Stimulated activated CD8-positive, alpha-beta memory T cell treated with anti-CD3 and anti-CD28 coated beads, Interleukin-15, amount 100 ng/mL, for 1 hour (primary cell): Measurements from ENCODE around the gene FAM47E.
"Not testable (repeated sequence)": the region's sequence is repeated elsewhere in the genome, so short reads cannot be mapped to it uniquely, and the experiment has no call there.

Source experiments
- DNase-seq: peaks from one replicate; pipeline ENCODE4 v3.0.0-alpha.2; 2020; ENCODE audit warnings: low read depth

The FAM47E gene

DNA sequence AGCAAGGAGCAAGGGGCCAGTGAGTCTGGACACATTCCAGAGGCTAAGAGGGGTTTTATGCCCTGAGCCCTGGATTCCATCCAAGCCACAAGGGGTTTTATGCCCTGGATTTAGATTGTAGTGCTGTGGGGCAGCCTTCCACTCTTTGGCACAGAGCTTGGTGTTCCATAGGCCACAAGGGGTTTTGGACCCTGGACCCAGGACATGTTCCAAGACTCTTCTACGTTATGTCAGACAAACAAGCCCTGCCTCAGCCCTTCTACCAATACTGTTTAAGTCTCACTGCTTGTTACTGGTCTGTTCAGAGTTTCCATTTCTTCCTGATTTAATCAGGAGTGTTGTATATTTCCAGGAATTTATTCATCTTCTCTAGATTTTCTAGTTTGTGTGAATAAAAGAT is 25.1 kb upstream of the FAM47E start:
- no peak for DNase-seq

DNA sequence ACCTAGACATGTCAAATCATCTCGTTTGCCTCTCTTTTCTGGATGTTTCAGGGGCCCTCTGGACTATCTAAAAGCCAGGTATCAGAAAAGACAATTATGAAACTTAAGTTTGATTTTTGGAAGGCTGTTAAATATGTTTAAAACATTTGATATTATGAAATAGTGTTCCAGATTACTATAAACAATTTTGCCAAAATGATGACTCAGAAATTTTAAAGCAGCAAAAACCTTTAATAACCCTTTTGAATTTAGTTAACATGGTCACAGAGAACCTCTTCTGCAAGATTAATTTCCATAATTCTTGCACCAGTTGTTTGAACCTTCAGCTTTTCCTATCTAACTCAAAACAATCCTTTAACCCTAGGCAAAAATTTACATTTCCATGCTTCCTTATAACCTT is 18.8 kb upstream of the FAM47E start:
- DNase-seq, result no peak

DNA sequence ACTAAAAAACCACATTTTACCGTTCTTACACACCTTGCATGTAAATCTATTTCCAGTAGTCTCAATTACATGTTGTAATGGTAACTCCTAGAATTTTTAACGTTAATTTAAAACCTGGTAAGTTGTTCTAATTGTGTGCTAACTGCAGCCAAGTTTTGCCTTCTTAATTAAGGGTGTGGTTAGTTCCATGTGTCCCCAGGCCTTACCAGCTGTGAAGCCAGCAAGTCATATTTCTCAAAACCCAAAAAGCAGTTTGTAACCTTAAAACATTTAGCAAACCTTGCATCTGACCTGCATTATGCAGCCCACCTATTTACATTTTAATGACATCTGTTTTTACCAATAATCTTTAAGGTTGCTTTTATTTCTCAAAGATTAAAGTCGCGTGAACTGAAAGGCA is 18.4 kb upstream of the FAM47E start:
- DNase-seq, result no peak

DNA sequence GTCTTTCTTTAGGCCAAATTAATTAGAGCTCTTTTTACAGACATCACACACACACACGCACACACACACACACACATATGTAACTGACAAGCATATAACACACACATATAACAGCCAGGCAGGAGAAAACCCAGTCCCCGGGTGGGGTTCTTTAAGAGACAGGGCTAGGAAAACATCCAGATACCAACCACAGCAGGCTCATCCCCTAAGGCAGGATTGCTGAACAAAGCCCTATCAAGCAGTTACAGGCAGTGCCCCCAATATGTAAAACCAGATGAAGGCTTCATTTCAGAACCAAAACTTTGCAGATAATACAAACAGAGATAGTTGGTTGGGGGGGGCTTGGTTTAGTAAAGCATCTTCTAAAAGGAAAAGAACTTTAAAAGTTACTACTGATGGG is 18.0 kb upstream of the FAM47E start:
- DNase-seq, result no peak

DNA sequence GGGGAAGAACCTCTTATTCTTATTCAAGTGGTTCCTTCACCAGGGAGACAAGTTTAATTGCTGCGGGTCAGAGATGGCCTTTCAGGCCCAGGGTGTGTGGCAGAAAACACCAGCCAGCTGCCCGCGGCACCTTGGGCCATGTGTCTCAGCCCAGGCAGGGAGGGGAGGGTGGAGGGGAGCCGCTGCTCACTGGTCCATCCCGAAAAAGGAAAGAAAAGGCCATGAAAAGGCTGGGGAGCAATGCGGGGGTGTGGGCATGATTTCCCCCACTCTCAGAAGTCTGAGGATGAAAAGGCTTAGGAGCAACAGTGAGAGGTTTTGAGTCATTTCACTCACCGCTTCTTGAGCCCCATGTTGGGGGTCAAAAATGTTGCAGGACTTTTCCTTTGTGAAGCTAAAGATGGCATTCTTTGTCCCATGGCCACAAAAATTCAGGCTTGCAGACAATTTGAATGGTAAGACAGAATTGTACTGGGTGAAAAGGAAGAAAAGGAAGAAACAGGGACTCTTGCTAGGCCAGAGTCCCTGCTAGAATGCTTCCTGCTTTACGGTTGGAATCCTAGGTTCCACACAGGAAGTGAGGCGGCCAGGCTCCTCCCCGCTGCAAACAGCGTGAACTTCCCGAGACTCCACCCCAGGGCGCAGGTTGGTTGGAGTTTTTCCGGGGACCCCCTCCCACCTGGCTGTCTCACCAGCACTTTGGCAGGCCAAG is 17.4 kb upstream of the FAM47E start:
- DNase-seq, result no peak

DNA sequence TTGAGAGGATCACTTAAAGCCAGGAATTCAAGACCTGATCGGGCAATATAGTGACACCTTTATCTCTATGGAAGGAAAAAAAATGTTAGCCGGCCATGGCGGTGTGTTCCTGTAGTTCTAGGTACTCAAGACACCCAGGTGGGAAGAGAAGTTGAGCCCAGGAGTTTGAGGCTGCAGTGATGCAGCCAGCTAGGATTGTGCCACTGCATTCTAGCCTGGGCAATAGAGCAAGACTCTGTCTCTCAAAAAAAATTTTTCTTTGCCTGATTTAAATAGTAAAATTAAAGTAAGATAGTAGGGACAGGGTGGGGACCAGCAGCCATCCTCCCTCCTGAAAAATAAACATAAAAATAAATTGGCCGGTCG is 16.9 kb upstream of the FAM47E start:
- DNase-seq, result no peak

DNA sequence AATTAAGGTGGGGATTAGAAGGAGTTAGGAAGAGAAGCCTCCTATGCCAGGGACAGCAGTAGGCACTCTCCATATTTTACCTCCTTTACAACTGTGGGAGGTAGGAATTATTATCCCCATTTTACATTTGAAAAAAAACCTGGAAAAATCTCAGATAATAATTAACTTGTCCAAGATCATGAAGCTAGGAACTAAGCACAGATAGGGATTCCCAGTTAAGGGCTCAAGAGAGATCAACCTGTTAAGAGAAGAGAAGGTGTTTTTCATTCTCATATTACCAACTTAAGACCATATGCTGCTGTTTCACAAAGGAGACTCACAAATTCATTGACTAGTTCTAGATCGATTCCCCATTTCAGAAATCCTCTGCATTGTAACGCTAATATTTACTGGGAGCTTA is 16.1 kb upstream of the FAM47E start:
- no peak for DNase-seq

DNA sequence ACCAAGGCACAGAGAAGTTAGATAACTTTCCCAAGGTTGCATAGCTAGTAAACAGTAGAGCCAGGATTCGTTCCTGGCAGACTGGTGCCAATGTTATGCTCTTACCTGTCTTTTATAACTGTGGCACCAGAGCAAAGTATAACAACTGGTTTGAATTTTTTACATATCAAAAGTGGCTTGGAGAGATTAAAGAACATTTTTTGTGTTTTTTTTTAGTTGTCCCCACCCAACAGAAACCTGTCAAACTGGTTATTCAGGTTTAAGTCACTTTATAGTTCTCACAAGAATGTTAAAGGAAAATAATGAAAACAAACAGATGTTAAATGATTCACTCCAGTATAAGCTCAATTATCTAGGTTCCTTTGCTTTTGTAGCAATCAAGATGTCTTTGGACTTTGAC is 15.6 kb upstream of the FAM47E start:
- no peak for DNase-seq

DNA sequence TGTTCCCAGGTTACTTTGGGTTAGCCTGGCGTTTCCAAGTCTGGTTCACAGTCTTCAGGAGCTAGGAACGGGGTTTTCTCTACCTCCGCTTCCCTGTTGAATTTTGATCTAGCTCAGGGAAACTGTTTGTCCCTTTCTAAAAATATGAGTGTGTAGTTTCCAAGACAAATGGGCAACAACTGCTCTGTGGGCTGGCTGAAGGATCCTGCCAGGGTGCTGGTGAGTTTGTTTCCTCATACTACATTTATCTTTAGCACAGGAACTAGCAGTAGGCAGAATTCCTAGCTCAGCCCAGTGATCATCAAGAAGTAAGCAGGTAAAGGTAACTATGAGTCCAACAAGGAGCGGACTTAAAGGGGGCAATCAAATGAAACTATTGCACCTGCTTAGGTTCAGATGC is 13.3 kb upstream of the FAM47E start:
- no peak for DNase-seq

DNA sequence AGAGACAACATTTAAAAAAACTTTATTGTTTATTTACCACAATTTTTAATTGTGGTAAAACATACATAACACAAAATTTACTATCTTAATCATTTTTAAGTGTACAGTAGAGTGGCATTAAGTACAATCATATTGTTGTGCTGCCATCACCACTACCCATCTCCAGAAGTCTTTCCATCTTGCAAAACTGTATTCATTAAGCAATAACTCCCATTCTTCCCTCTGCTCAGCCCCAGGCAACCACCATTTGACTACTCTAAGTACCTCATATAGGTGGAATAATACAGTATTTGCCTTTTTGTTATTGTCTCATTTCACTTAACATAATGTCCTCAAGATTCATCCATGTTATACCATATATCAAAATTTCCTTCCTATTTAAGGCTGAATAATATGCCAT is 12.8 kb upstream of the FAM47E start:
- no peak for DNase-seq

DNA sequence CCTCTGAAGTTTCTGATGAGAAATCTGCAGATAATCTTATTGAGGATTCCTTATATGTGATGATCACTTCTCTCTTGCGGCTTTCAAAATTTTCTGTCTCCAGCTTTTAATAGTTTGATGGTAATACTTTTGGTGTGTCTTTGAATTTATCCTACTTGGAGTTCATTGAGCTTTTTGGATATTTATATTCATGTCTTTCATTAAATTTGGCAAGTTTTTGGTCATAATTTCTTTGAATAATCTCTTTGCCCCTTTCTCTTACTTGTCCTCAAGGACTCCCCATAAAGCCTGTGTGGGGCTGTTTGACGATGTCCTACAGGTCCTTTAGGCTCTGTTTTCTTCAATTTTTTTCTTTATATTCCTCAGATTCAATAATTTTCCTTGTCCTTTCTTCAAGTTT is 11.3 kb upstream of the FAM47E start:
- no peak for DNase-seq

DNA sequence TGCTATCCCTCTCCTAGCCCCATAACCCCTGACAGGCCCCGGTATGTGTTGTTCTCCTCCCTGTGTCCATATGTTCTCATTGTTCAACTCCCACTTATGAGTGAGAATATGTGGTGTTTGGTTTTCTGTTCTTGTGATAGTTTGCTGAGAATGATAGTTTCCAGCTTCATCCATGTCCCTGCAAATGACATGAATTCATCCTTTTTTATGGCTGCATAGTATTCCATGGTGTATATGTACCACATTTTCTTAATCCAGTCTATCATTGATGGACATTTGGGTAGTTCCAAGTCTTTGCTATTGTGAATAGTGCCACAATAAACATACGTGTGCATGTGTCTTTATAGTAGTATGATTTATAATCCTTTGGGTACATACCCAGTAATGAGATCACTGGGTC is 7.6 kb upstream of the FAM47E start:
- not testable (repeated sequence) for DNase-seq

DNA sequence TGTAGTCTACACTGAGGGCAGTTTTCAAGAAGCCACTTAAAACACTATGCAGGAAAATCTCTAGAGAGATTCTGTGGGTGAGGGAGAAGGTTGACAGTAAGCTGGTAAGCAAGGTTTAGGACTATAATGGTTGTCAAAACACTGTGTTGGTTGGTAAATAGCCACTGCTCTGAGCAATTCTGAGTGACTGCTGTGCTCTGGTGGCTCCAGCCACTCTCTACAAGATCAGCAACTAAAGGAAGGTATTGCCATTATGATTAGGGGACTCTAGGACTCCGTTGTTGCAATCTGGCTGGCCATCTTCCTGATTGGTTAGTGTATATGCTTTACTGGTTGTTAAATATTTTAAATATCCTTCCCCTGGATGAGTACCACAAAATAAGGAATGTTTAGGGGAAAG is 5.5 kb upstream of the FAM47E start:
- no peak for DNase-seq

DNA sequence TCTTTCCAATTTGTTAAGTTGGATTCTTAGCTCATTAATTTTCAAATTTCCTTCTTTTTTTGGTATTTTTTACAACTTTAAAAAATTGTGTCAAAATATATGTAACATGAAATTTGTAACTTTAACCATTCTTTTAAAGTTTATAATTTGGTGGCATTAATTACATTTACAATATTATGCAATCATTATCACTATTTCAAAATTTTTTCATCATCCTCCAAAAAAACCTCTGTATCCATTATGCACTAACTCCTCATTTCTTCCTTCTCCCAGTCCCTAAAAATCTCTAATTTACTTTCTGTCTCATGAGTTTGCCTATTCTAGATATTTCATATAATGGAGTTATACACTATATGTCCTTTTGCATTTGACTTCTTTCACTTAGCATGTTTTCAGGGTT is 4.7 kb upstream of the FAM47E start:
- no peak for DNase-seq

DNA sequence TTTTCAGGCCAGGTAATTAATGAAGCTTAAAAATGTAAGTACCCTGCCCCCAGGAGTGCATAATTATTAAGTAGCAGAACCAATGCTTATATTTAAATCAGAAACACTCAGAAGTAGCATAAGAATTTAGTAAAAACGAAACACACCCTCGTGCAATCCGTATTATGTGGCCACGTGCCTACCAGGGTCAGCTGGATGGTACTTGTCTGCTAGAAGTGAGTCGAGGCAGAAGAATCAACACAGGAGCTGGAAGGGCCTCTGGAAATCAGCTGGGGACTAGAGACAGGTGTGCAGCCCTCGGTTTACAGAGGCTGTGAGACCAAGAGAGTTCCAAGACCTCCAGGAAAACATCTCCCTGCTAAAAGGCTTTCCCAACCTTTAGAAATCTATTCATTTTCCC is 559 bp upstream of the FAM47E start:
- DNase-seq, result no peak

DNA sequence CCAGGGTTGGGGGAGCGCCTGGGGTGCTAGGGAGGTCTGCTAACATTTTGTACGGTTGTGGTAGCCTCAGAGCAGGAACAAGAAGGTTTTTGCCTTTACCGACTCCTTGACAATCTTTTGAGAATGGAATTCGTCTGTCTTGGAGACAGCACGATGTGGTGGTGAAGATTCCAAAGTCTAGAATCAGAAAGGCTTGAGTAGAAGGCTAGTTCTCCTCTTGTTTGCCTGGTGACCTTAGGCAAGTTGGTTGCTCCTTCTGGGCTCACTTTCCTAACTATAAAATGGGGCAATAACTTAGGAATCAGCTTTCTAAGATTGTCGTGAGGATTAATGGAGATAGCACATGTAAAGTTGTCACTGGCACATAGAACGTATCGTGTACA is 741 bp downstream of the FAM47E start:
- no peak for DNase-seq

DNA sequence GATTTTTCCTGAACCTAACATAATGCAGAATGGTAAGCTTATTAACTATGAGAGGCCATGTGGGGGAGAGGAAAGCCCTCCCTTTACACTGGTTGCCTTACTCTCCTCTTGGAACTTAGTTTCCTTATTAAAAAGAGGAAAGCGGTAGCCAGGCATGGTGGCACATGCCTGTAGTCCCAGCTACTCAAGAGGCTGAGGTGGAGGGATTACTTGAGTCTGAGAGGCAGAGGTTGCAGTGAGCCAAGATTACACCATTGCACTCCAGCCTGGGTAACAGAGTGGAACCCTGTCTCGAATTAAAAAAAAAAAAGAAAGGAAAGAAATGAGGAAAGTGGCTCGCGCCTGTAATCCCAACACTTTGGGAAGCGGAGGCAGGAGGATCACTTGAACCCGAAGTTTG is 2.0 kb downstream of the FAM47E start:
- DNase-seq, result no peak

DNA sequence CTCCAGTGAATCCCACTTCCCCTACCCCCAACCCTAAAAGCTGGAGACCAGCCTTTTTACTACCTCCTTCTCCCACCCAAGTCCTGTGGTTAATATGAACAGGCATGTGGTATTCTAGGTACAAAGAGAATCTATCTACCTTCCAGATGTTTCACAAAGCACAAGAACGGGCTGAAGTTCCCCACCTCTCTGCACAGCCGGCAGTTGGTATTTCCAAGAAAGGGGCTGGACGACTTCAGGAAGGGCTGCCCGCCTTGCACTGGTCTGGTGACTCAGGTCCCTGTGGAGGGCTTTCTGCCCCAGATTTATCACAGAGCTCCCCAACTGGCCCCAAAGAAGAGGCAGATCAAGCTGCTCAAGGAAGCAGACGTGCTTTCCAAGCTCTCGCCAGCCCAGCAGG is 4.5 kb downstream of the FAM47E start:
- no peak for DNase-seq

DNA sequence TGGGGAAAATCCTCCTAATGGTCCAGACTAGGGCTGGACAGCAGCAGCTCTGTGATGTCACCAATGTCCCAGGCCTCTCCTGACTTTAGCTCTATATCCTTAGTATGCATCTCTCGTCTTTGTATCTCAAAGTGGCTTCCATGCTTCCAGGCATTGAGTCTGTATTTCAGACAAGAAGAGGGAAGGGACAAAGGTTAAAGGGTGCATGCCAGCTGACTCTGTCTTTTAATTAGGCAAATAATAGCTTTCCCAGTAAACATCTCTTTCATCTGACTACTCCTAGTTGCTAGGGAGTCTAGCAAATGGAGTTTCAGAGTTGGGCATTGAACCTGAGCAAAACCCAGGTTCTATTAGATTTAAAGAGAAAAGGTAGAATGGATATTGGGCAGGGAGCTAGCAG is 5.4 kb downstream of the FAM47E start:
- DNase-seq, result no peak

DNA sequence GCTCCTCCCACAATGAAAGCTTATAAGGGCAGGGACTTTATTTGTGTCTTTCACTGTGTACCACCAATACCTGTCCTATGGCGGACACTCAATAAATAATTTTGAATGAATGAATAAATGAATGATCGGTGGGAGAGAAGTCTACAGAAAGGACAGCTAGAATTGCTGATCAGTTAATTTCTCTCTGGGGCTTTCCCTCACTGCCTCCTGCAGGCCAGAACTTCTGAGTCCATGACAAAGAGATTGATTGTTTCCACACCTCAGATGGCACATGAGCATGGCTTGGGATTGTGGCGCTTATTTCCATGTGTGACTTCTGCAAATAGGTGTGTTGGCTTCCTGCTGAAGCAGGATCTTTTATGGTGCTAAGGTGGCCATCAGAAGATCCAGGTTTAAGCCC is 6.3 kb downstream of the FAM47E start:
- DNase-seq, result no peak

DNA sequence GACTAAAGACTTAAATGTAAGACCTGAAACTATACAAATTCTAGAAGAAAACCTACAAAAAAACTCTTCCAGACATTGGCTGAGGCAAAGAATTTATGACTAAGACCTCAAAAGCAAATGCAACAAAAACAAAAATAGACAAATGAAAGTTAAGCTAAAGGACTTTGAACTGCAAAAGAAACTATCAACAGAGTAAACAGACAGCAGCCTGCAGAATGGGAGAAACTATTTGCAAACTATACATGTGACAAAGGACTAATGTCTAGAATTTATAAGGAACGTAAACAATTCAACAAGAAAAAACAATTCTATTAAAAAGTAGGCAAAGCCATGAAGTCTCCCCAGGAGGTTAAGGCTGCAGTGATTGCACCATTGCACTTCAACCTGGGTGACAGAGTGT is 9.1 kb downstream of the FAM47E start:
- no peak for DNase-seq

DNA sequence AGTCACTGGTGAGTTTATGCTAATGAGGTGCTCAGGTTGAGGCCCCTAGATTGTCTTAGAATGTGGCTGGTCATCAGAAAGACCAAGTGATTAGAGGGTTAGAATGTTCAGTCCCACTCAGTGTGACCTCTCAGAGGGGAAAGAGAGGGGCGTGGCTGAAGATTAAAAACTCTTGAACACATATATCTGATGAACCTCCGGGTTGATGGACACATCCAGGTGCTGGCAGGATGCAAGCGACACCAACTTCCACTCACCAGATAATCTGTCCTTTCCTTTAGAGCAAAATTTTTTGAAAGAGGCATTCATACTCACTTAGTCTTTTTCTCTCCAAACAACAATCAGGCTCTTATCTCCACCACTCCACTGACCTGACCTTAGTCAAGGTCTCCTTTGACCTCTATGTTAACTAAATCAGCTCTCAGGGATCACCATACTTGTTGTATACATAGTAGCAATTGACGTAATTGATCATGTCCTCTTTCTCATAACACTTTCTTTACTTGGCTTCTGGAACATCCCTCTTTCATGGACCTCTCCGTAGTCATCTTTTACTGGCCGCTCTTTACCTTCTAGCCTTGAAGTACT is 14.2 kb downstream of the FAM47E start:
- no peak for DNase-seq

DNA sequence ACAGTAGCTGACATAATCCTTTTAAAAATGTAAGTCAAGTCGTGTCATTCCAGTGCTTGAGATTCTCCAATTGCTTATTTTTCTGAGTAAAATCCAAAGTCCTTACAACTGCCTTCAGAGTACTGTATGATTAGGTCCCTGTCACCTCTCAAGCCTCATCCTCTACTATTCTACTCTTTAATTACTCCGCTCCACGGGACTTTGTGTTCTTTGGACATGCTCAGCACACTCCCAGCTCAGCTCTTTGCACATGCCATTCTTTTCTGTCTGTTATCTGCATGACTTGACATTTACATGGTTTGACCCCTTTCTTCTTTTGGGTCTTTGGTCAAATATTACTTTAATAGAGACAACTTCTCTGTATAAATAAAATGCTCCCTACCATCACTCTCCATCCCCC is 15.1 kb downstream of the FAM47E start:
- DNase-seq, result no peak

DNA sequence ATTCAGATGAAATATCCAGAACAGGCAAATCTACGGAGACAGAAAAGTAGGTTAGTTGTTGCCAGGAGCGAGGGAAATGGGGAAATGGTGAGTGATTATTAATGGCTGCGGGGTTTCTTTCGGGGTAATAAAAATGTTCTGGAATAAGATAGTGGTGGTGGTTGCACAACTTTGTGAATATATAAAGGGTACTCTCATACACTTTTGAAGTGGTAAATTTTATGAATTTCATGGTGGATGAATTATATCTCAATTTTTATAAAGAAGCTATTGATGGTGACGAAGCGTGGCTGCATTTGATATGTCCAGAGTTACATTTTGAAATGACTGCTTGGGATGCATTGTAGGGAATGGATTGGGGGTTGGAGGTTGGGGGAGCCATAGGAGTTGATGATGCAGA is 16.3 kb downstream of the FAM47E start:
- DNase-seq, result no peak
